Panc1 (cell line): Measurements from ENCODE around the gene JAML. TPM values are rescaled to one million over a fixed set of nuclear protein-coding genes. Genes with fewer than 3 reads are reported as not detected.

Experiments
- ATAC-seq: fragments of 200-7000 bp; cut with Tn5 transposase; 2 replicates; pipeline ENCODE4 v1.9.1; 2020; ENCODE audit warnings: mild to moderate bottlenecking, moderate library complexity
- BruUV-seq: library from RNA; stranded (reverse); fragments of 400-500 nt; replicated peaks from 2 replicates; lab custom pipeline; 2021; lab: Mats Ljungman, UMichigan
- CTCF ChIA-PET: fragments of 300-600 bp; sonication (Branson Sonifier 250); formaldehyde crosslinking; loops from one replicate; lab custom pipeline; 2022; ENCODE audit warnings: antibody characterized with exemption; lab: Charles Lee
- POLR2A ChIA-PET: fragments of 300-600 bp; sonication (Branson Sonifier 250); formaldehyde crosslinking; loops from one replicate; lab custom pipeline; 2022; ENCODE audit warnings: antibody characterized with exemption; lab: Charles Lee
- DNase-seq: peaks from one replicate; pipeline ENCODE4 v3.0.0-alpha.2; 2010; ENCODE audit warnings: low read depth, low spot score
- H3K27ac ChIP-seq: 2 replicates; pipeline ENCODE4 v1.5.1; 2011; ENCODE audit warnings: mild to moderate bottlenecking, low read length, inconsistent platforms
- H3K27me3 ChIP-seq: fragments of 200-500 bp; sonication (Bioruptor generic); 2 replicates; pipeline ENCODE4 v1.6.0; 2014; ENCODE audit warnings: low read length, inconsistent platforms; ENCODE audit not compliant: control insufficient read depth, insufficient read depth
- H3K36me3 ChIP-seq: fragments of 200-500 bp; sonication (Bioruptor generic); 2 replicates; pipeline ENCODE4 v1.5.1; 2014; ENCODE audit warnings: inconsistent platforms, mild to moderate bottlenecking, low read length, moderate library complexity; ENCODE audit not compliant: control insufficient read depth, insufficient read depth
- H3K4me1 ChIP-seq: 2 replicates; pipeline ENCODE4 v1.5.1; 2011; ENCODE audit warnings: inconsistent platforms, mild to moderate bottlenecking, low read length, moderate library complexity; ENCODE audit not compliant: control insufficient read depth, insufficient read depth
- H3K4me3 ChIP-seq, 2 experiments: 2 replicates each; pipeline ENCODE4 v1.5.1; 2011 to 2012; ENCODE audit warnings: low read depth in 2 of 2, low read length in 2 of 2, mild to moderate bottlenecking in 2 of 2, inconsistent platforms in 1 of 2, moderate library complexity in 1 of 2
- H3K9me3 ChIP-seq: fragments of 200-500 bp; sonication (Bioruptor generic); 2 replicates; pipeline ENCODE4 v1.5.1; 2014; ENCODE audit warnings: low read depth, mild to moderate bottlenecking, inconsistent platforms, low read length, moderate library complexity; ENCODE audit not compliant: control insufficient read depth, insufficient read depth
- CTCF ChIP-seq: fragments of 450-650 bp; IDR thresholded peaks from 2 replicates; pipeline ENCODE4 v1.5.1; 2017; ENCODE audit warnings: mild to moderate bottlenecking
- POLR2AphosphoS5 ChIP-seq: IDR thresholded peaks from 2 replicates; pipeline ENCODE4 v1.6.1; 2012; ENCODE audit warnings: mild to moderate bottlenecking, low read depth, low read length, moderate library complexity
- REST ChIP-seq, 2 experiments: IDR thresholded peaks; 2 replicates each; pipeline ENCODE4 v1.6.1; 2011 to 2012; ENCODE audit warnings: low read depth in 2 of 2, control low read depth in 1 of 2, low read length in 1 of 2, mild to moderate bottlenecking in 1 of 2, moderate library complexity in 1 of 2; ENCODE audit not compliant: insufficient read depth in 1 of 2
- SIN3A ChIP-seq: IDR thresholded peaks from 2 replicates; pipeline ENCODE4 v1.6.1; 2012; ENCODE audit warnings: low read depth, mild to moderate bottlenecking, low read length, moderate library complexity, borderline replicate concordance; ENCODE audit not compliant: insufficient read depth
- TCF7L2 ChIP-seq: IDR thresholded peaks from 2 replicates; pipeline ENCODE4 v1.6.1; 2011; ENCODE audit warnings: mild to moderate bottlenecking, low read depth, low read length, inconsistent platforms
- in situ Hi-C: cut with HindIII; loops from 2 replicates; pipeline ENCODE4 v1.10.0; 2016; ENCODE audit warnings: low sequenced_read_pairs, low pct_unique_long_range_greater_than_20kb
- intact Hi-C: fragments of 100-400 bp; cut with micrococcal nuclease; formaldehyde crosslinking; loops from one replicate; pipeline ENCODE4 v1.10.0; 2022; ENCODE audit not compliant: unreplicated experiment
- total RNA-seq: library from RNA; stranded (reverse); gene quantifications from one replicate; pipeline ENCODE4 v1.2.1, GENCODE V29; 2021; ENCODE audit not compliant: unreplicated experiment

The JAML gene
- total RNA-seq, 1 experiment from 2014 or later = 0.39 TPM

- TF ChIP-seq TCF7L2 (no peak), POLR2AphosphoS5 (no peak), CTCF (no peak), REST (IDR thresholded peaks at IDR 0.05; ENCODE audit: insufficient read depth in 1 of 2, low read depth in 2 of 2, low read length in 1 of 2) (no peak), SIN3A (no peak)
- no peak for DNase-seq
- Histone ChIP-seq H3K27ac (no peak overlapping the region), H3K4me3 (no peak overlapping the region), H3K36me3 (no peaks in the 10 kb centered on the region), H3K9me3 (no peaks in the 10 kb centered on the region), H3K4me1 (no peaks in the 10 kb centered on the region; the same call in 1 of the 2 replicates), H3K27me3 (peaks cover 24% of the 10 kb centered on the region)
- ATAC-seq = no peak
- intact Hi-C loops = loop anchor here (2.0 kb wide), 1 partner anchor 23 kb away; no protein-coding TSS in a partner anchor
- in situ Hi-C loops = no loop called here
- ChIA-PET CTCF (interaction anchor here (0.6 to 1.0 kb wide), 3 partner anchors 33 to 310 kb away, joined by 3 to 4 read pairs (median 3); no protein-coding TSS in a partner anchor), POLR2A (no interaction called here)
- BruUV-seq = no TSS peak
Observed at GRCh38 chr11:118148240-118148639, 76.6 kb downstream of the JAML start.

DNA sequence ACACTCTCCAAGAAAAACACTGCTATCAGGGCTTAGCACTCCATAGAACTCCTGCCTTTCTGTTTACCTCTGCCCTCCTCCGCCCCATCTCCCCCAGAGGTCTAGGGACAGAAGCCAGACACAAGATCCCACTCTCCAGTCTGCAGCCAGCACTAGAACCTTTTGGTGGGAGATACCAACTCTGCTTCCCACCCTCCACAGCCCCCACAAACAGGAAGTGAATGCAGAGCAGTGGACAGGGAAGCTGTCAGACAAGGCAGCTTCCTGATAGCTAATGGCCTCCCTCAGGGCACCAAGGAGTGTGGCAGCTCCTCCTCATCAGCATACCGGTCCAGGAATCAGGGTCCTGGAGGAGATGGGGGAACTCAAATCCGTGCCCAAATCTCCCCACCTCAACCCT is 77.3 kb downstream of the JAML start:
- no peaks in the 10 kb centered on the region for H3K36me3 ChIP-seq
- DNase-seq (no peak), ATAC-seq (no peak)
- ChIA-PET CTCF (no interaction called here), POLR2A (no interaction called here)
- H3K27ac ChIP-seq = no peak overlapping the region
- peaks cover 29% of the 10 kb centered on the region for H3K27me3 ChIP-seq
- H3K9me3 ChIP-seq = no peaks in the 10 kb centered on the region
- no peaks in the 10 kb centered on the region; the same call in 1 of the 2 replicates for H3K4me1 ChIP-seq
- in situ Hi-C loops = no loop called here
- no peak overlapping the region for H3K4me3 ChIP-seq
- TF ChIP-seq REST (IDR thresholded peaks at IDR 0.05; ENCODE audit: insufficient read depth in 1 of 2, low read depth in 2 of 2, low read length in 1 of 2) (no peak), POLR2AphosphoS5 (no peak), TCF7L2 (no peak), CTCF (no peak), SIN3A (no peak)
- intact Hi-C loops = no loop called here
- BruUV-seq = no TSS peak
